CD4-positive, alpha-beta memory T cell (primary cell): ENCODE measurements around the gene TSEN34. TPM values are rescaled to one million over a fixed set of nuclear protein-coding genes. Genes with fewer than 3 reads are reported as not detected.

Experiments used
- CTCF ChIA-PET: fragments of 350-600 bp; sonication (Branson Sonifier 250); formaldehyde crosslinking; loops from one replicate; lab custom pipeline; 2021; ENCODE audit warnings: inconsistent platforms; ENCODE audit not compliant: partially characterized antibody; lab: Charles Lee
- POLR2A ChIA-PET: fragments of 350-600 bp; sonication (Branson Sonifier 250); formaldehyde crosslinking; loops from one replicate; lab custom pipeline; 2021; ENCODE audit not compliant: partially characterized antibody; lab: Charles Lee
- DNase-seq, 5 donors: peaks; one replicate each; pipeline versions ENCODE4 v3.0.0 to v3.0.0-alpha.2; 2020 to 2022; ENCODE audit warnings: mixed read lengths in 1 of 5
- H3K27ac ChIP-seq: one replicate; pipeline ENCODE4 v1.7.0; 2013; ENCODE audit warnings: low read depth, low read length
- H3K27me3 ChIP-seq: 2 replicates; pipeline ENCODE4 v1.7.0; 2013; ENCODE audit warnings: mild to moderate bottlenecking, low read length, moderate library complexity; ENCODE audit not compliant: insufficient read depth
- H3K36me3 ChIP-seq: 2 replicates; pipeline ENCODE4 v1.7.0; 2013; ENCODE audit warnings: mild to moderate bottlenecking, low read length, moderate library complexity; ENCODE audit not compliant: insufficient read depth
- H3K4me1 ChIP-seq: 2 replicates; pipeline ENCODE4 v1.7.0; 2013; ENCODE audit warnings: mild to moderate bottlenecking, low read length, moderate library complexity; ENCODE audit not compliant: insufficient read depth
- H3K4me3 ChIP-seq, 2 donors: one replicate each; pipeline ENCODE4 v1.7.0; 2013; ENCODE audit warnings: low read length in 2 of 2, mild to moderate bottlenecking in 1 of 2
- H3K9me3 ChIP-seq, 2 donors: one replicate each; pipeline ENCODE4 v1.7.0; 2013; ENCODE audit warnings: low read length in 2 of 2, control low read depth in 1 of 2; ENCODE audit not compliant: control insufficient read depth in 1 of 2
- H3K27ac Mint-ChIP-seq, 7 donors: one replicate each; pipeline ENCODE4 v1.8.0; 2020 to 2021; ENCODE audit warnings: mixed read lengths in 7 of 7, mild to moderate bottlenecking in 6 of 7, inconsistent platforms in 3 of 7, moderate library complexity in 3 of 7
- H3K27me3 Mint-ChIP-seq, 2 donors: one replicate each; pipeline ENCODE4 v1.8.0; 2020 to 2021; ENCODE audit warnings: mixed read lengths in 2 of 2
- H3K36me3 Mint-ChIP-seq, 2 donors: one replicate each; pipeline ENCODE4 v1.8.0; 2020 to 2021; ENCODE audit warnings: mixed read lengths in 2 of 2, inconsistent platforms in 1 of 2, mild to moderate bottlenecking in 1 of 2
- H3K4me1 Mint-ChIP-seq, 4 donors: one replicate each; pipeline ENCODE4 v1.8.0; 2020 to 2021; ENCODE audit warnings: mixed read lengths in 4 of 4, mild to moderate bottlenecking in 1 of 4
- H3K4me3 Mint-ChIP-seq, 8 donors: one replicate each; pipeline ENCODE4 v1.8.0; 2020 to 2021; ENCODE audit warnings: mixed read lengths in 8 of 8, mild to moderate bottlenecking in 7 of 8, moderate library complexity in 6 of 8, inconsistent platforms in 3 of 8
- H3K9me3 Mint-ChIP-seq, 8 donors: one replicate each; pipeline ENCODE4 v1.8.0; 2020 to 2021; ENCODE audit warnings: mixed read lengths in 8 of 8, mild to moderate bottlenecking in 5 of 8, inconsistent platforms in 3 of 8, moderate library complexity in 1 of 8
- intact Hi-C: fragments of 100-400 bp; cut with micrococcal nuclease; formaldehyde crosslinking; loops from one replicate; pipeline ENCODE4 v1.15.1; 2023
- polyA plus RNA-seq, 2 donors: library from polyadenylated mRNA; unstranded; fragments of 300-500 nt; fragmentation: Illumina TruSeq; gene quantifications; one replicate each; pipeline ENCODE4 v1.2.3, GENCODE V29; 2021
- total RNA-seq, 2 experiments: library from RNA; stranded (reverse); gene quantifications; one replicate each; pipeline ENCODE4 v1.2.3, GENCODE V29; 2021

TSEN34 gene
- total and polyA plus RNA-seq, 4 experiments from 2014 or later = 20.3 to 39.6 (median 24.5) TPM

DNA sequence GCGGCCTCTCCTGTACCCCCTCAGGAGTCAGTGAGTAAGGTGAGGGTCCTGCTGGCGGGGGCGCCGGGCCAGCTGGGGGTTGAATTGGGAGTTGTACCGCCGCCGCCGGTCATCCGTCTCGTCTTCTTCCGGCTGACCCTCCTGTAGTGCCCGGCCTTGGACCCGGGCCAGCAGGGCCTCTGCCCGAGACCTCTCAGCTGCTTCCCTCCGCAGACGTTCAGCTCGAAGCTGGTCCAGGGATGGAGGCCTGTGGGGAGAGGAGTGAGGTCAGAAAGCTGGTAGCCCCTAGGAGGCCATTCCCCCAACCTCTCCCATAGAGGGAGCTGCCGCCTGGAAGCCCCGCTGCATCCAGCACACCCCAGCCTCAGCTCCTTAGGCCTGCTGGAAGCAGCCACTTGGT lies 35.4 kb upstream of the TSEN34 start:
- intact Hi-C loops = no loop called here

DNA sequence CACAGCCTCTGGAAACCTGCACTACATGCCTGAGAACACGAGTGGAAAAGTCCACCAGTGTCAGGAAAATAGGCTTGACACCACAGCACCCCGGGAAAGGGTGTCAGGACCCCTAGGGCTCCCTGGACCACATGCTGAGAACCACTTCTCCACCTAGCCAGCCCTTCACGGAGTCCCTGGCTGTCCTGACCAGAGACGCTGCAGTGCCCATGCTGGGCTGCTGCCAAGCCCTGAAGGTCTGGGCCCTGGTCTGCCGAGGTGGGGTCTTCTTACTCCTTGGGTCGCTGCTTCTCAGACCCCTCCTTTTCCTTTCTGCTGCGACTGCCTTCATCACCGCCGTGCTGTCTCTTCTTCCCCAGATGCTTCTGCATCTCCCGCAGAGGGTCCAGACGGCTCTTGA lies 34.6 kb upstream of the TSEN34 start:
- DNase-seq = no peak
- Mint-ChIP-seq H3K27ac (peak overlapping the region in 2 of 7 donors; percentile 6 to 55), H3K4me1 (peaks cover 37 to 70% (median 52%) of the 10 kb centered on the region in 4 donors), H3K4me3 (no peak overlapping the region), H3K9me3 (no peaks in the 10 kb centered on the region), H3K36me3 (peaks cover 29 to 63% of the 10 kb centered on the region in 2 donors), H3K27me3 (no peaks in the 10 kb centered on the region)
- H3K27me3 ChIP-seq = no peaks in the 10 kb centered on the region
- H3K9me3 ChIP-seq = no peaks in the 10 kb centered on the region
- intact Hi-C loops = no loop called here
- H3K36me3 ChIP-seq = peaks cover 66% of the 10 kb centered on the region
- no peak overlapping the region for H3K4me3 ChIP-seq
- CTCF ChIA-PET = no interaction called here
- POLR2A ChIA-PET = interaction anchor here (2.1 to 7.8 kb wide), 4 partner anchors 9 to 35 kb away, joined by 7 to 131 read pairs (median 10); partner anchors contain the start of genes CNOT3, MBOAT7 and TSEN34
- peaks cover 63% of the 10 kb centered on the region for H3K4me1 ChIP-seq
- H3K27ac ChIP-seq = no peak overlapping the region

More for the DNA sequence above, 35.4 kb upstream of the TSEN34 start:
- ChIA-PET POLR2A (interaction anchor here (2.1 to 7.8 kb wide), 5 partner anchors 8 to 41 kb away, joined by 7 to 131 read pairs (median 12); partner anchors contain the start of genes CNOT3, MBOAT7, PRPF31 and TFPT), CTCF (no interaction called here)
- no peak for DNase-seq
- H3K27ac Mint-ChIP-seq = peak overlapping the region in 2 of 7 donors; percentile 27 to 43
- Histone ChIP-seq H3K4me1 (peaks cover 60% of the 10 kb centered on the region), H3K9me3 (no peaks in the 10 kb centered on the region), H3K27me3 (no peaks in the 10 kb centered on the region), H3K36me3 (peaks cover 67% of the 10 kb centered on the region), H3K27ac (no peak overlapping the region), H3K4me3 (no peak overlapping the region)
- H3K9me3 Mint-ChIP-seq = no peaks in the 10 kb centered on the region
- no peaks in the 10 kb centered on the region for H3K27me3 Mint-ChIP-seq
- H3K4me1 Mint-ChIP-seq = peaks cover 36 to 65% (median 51%) of the 10 kb centered on the region in 4 donors
- H3K4me3 Mint-ChIP-seq = no peak overlapping the region
- H3K36me3 Mint-ChIP-seq = peaks cover 29 to 70% of the 10 kb centered on the region in 2 donors

GRCh38 chr19:54156953-54157352 lies 34.2 kb upstream of the TSEN34 start:
- no peak overlapping the region for H3K27ac ChIP-seq
- H3K36me3 ChIP-seq = peaks cover 61% of the 10 kb centered on the region
- no peaks in the 10 kb centered on the region for H3K27me3 ChIP-seq
- intact Hi-C loops = no loop called here
- CTCF ChIA-PET = no interaction called here
- no peaks in the 10 kb centered on the region for H3K9me3 ChIP-seq
- no peaks in the 10 kb centered on the region for H3K27me3 Mint-ChIP-seq
- H3K9me3 Mint-ChIP-seq = no peaks in the 10 kb centered on the region
- DNase-seq = no peak
- peaks cover 67% of the 10 kb centered on the region for H3K4me1 ChIP-seq
- H3K4me1 Mint-ChIP-seq = peaks cover 37 to 75% (median 54%) of the 10 kb centered on the region in 4 donors
- peak overlapping the region in 6 of 8 donors; percentile 29 to 54 (median 48) for H3K4me3 Mint-ChIP-seq
- H3K27ac Mint-ChIP-seq = peak overlapping the region; percentile 30 to 86 (median 57)
- H3K36me3 Mint-ChIP-seq = peaks cover 26 to 59% of the 10 kb centered on the region in 2 donors
- POLR2A ChIA-PET = interaction anchor here (0.6 to 7.8 kb wide), 6 partner anchors 9 to 42 kb away, joined by 3 to 131 read pairs (median 10); partner anchors contain the start of genes CNOT3, MBOAT7, PRPF31 and TFPT
- no peak overlapping the region for H3K4me3 ChIP-seq

DNA sequence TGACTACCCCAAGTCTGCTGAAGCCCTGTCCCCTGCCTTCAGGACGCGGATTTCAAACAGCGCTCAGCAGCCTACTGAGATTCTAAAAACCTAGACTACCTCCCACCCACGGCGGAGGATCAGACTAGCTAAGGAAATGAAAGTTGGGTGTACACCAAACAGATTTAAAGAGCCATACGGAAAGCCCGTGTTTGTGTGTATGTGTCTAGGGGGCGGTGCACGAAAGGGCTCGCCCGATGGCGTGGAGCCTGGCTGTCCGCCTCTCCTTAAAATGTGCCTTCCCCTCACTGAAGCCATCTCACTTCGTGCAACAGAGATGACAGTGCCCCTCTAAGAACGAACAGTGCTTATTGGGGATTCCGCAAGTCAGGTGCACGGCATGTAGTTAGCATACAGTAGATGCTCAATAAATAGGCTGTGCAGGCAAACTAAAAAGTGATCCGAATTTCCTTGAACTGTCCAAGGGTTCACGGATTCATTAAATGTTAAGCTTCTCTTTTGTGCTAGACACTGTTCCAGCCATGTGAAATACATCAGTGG lies 32.2 kb upstream of the TSEN34 start:
- H3K9me3 Mint-ChIP-seq = no peaks in the 10 kb centered on the region
- intact Hi-C loops = loop anchor here (1.0 kb wide), 7 partner anchors 9 to 292 kb away; partner anchors contain the start of genes CNOT3, MYADM, NDUFA3 and PRPF31
- peaks cover 25 to 43% of the 10 kb centered on the region in 2 donors for H3K36me3 Mint-ChIP-seq
- H3K4me1 ChIP-seq = peaks cover 76% of the 10 kb centered on the region
- CTCF ChIA-PET = interaction anchor here (1.0 to 3.0 kb wide), 4 partner anchors 22 to 360 kb away, joined by 4 to 10 read pairs (median 9); partner anchors contain the start of genes CNOT3 and MBOAT7
- H3K9me3 ChIP-seq = no peaks in the 10 kb centered on the region
- H3K27me3 ChIP-seq = no peaks in the 10 kb centered on the region
- no peaks in the 10 kb centered on the region for H3K27me3 Mint-ChIP-seq
- H3K4me3 Mint-ChIP-seq = peak overlapping the region; percentile 99 to 100 (median 100)
- POLR2A ChIA-PET = interaction anchor here (0.9 to 7.8 kb wide), 20 partner anchors 9 to 291 kb away, joined by 3 to 131 read pairs (median 5); partner anchors contain the start of genes CNOT3, LENG8, MBOAT7 and MYADM
- H3K27ac Mint-ChIP-seq = peak overlapping the region; percentile 93 to 100 (median 100)
- peak in 3 of 5 donors; percentile 30 to 54 (median 34) for DNase-seq
- peak overlapping the region; percentile 78 for H3K27ac ChIP-seq
- H3K4me1 Mint-ChIP-seq = peaks cover 41 to 85% (median 58%) of the 10 kb centered on the region in 4 donors
- peak overlapping the region; percentile 61 to 99 for H3K4me3 ChIP-seq
- peaks cover 44% of the 10 kb centered on the region for H3K36me3 ChIP-seq

DNA sequence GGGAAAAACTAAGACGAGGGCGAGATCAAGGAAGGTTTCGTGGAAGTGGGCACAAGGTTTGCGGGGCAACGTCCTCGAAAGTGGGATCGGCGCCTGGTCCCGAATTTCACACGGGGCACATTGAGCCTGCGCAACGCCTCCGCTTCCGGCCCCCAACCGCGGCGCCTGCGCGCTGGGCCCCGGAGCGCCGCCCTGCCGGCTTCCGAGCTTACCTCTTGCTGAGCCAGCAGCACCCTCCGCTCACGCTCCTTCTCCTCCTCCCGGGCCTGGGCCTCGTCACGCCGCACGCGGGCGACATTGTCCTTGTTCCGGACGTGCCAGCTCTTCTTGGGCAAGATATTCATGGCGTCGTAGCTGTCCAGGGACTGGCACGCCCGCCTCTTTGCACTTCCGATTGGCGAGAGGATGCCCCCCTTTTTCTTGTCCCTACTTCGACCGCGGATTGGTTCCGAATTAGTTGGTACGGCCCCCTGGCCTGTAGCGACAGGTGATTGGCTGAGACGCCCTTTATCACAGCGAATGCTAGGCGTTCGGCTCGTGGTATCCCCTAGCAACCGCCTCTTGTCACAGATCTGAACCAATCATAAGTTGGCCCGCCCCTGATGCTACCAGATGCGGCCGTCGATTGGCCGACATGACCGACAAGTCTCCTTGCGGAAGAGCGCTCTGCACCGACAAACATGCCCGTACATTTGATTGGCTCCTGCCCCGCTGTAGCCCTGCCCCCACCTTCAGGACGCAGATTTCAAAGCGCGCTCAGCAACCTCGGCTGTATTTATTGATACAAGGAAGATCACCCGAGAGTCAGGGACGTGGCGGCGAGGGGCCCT lies 31.5 kb upstream of the TSEN34 start, which contains the start of gene LENG1:
Gene LENG1 (minus strand): TSS at position 370 of the 830 bp plus-strand sequence. CDS start 26 bp downstream, at position 344.
- peak within 1 kb of the TSS; percentile 99 to 100 (median 100) for H3K4me3 Mint-ChIP-seq
- DNase-seq = peak; percentile 97 to 100 (median 100)
- H3K4me1 Mint-ChIP-seq = peaks cover 39 to 85% (median 58%) of the 10 kb centered on the region in 4 donors
- peaks cover 37% of the 10 kb centered on the region for H3K36me3 ChIP-seq
- ChIA-PET CTCF (interaction anchor here (0.6 to 3.0 kb wide), 7 partner anchors 9 to 360 kb away, joined by 3 to 10 read pairs (median 4); partner anchors contain the start of genes CNOT3 and MBOAT7), POLR2A (interaction anchor here (0.9 to 7.8 kb wide), 22 partner anchors 9 to 291 kb away, joined by 3 to 131 read pairs (median 5); partner anchors contain the start of genes CNOT3, LENG8, MBOAT7 and MYADM)
- intact Hi-C loops = loop anchor here (1.0 kb wide), 7 partner anchors 9 to 292 kb away; partner anchors contain the start of genes CNOT3, MYADM, NDUFA3 and PRPF31
- H3K9me3 Mint-ChIP-seq = no peaks in the 10 kb centered on the region
- peak within 1 kb of the TSS; percentile 93 to 100 (median 100) for H3K27ac Mint-ChIP-seq
- H3K27me3 ChIP-seq = no peaks in the 10 kb centered on the region
- peaks cover 75% of the 10 kb centered on the region for H3K4me1 ChIP-seq
- H3K9me3 ChIP-seq = no peaks in the 10 kb centered on the region
- H3K27ac ChIP-seq = peak within 1 kb of the TSS; percentile 78
- H3K36me3 Mint-ChIP-seq = peaks cover 20 to 37% of the 10 kb centered on the region in 2 donors
- no peaks in the 10 kb centered on the region for H3K27me3 Mint-ChIP-seq
- peak within 1 kb of the TSS; percentile 61 to 99 for H3K4me3 ChIP-seq

DNA sequence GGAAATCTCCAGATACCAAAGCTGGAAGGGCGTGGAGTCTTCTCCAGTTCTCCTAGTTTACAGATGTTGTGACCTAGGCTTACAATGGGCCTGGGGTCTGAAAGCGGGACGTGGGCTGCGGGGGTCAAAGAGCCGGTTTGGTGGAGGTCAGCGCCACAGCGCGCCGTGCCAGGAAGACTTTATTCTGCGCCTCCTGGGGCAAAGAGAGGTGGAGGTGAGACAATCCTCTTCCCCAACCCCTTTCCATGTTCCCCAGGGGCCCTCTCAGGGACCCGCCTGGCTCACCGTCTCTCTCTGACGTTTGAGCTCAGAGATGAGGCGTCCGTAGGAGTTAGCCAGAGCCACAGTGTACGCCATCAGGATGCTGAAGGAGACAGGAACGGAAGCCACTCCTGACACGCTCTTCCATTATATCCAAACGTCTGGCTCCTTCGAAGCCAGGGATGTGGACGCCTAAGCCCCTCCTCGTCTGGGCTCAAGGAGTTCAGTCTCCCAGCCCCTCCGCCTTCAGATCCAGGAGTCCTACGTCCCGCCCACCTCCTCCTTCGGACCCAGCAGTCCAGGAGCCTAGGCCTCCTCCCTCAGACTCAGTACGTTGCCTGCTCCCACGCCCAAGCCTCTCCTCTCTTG lies 30.8 kb upstream of the TSEN34 start:
- Mint-ChIP-seq H3K36me3 (peaks cover 14 to 30% of the 10 kb centered on the region in 2 donors), H3K27ac (peak overlapping the region; percentile 93 to 100 (median 100)), H3K4me1 (peaks cover 34 to 86% (median 55%) of the 10 kb centered on the region in 4 donors), H3K4me3 (peak overlapping the region; percentile 99 to 100 (median 100)), H3K9me3 (no peaks in the 10 kb centered on the region), H3K27me3 (no peaks in the 10 kb centered on the region)
- POLR2A ChIA-PET = interaction anchor here (0.8 to 7.8 kb wide), 14 partner anchors 11 to 292 kb away, joined by 3 to 131 read pairs (median 7); partner anchors contain the start of genes CNOT3, LENG8, MBOAT7 and MYADM
- CTCF ChIA-PET = interaction anchor here (0.6 to 3.0 kb wide), 6 partner anchors 8 to 361 kb away, joined by 3 to 10 read pairs (median 4); partner anchors contain the start of genes CNOT3 and MBOAT7
- Histone ChIP-seq H3K36me3 (peaks cover 30% of the 10 kb centered on the region), H3K27me3 (no peaks in the 10 kb centered on the region), H3K4me3 (peak overlapping the region; percentile 56 to 88), H3K4me1 (peaks cover 74% of the 10 kb centered on the region), H3K9me3 (no peaks in the 10 kb centered on the region), H3K27ac (peak overlapping the region; percentile 57)
- intact Hi-C loops = no loop called here
- DNase-seq = no peak
